ENCODE data around the gene GNAO1.

DNA sequence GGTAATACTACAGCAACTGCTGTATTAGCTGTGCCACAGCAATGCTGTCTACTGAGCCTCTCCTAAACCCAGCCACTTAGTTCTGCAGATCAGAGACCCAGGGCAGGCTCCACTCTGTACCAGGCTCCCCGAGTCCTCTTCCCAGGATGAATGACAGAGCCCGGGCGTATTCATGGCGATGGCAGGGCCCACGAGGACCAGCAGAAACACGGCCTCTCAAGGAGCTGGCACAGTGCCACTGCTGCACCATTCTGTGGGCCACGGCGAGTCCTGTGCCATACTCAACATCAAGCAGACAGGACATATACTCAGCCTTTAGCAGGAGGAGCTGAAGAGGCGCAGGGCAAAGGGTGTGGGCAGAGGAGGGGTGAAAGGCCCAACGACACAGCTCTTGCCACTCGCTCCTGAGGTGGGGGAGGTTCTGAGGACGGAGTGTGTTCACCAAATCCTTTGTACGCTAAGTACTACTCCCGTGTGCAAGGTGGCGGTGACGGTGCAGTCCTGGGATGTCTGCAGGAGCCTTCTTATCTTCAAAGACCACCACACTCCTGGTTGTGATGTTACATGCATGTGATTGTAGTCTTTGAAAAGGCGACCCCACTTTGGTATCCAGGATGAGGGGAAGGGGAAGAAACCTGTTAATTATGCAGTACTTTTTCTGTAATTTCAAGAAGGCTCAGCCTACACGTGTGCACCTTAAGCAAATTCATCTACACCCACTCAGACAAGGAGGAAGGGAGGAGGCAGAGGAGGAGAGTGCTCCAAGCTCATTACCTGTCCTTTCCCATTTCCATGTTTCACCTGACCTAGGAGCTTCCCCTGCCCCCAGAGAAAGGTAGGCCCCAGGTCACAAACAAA lies 136.0 kb downstream of the GNAO1 start:
- TF ChIP-seq, protein P1, sequence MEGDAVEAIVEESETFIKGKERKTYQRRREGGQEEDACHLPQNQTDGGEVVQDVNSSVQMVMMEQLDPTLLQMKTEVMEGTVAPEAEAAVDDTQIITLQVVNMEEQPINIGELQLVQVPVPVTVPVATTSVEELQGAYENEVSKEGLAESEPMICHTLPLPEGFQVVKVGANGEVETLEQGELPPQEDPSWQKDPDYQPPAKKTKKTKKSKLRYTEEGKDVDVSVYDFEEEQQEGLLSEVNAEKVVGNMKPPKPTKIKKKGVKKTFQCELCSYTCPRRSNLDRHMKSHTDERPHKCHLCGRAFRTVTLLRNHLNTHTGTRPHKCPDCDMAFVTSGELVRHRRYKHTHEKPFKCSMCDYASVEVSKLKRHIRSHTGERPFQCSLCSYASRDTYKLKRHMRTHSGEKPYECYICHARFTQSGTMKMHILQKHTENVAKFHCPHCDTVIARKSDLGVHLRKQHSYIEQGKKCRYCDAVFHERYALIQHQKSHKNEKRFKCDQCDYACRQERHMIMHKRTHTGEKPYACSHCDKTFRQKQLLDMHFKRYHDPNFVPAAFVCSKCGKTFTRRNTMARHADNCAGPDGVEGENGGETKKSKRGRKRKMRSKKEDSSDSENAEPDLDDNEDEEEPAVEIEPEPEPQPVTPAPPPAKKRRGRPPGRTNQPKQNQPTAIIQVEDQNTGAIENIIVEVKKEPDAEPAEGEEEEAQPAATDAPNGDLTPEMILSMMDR (conservative IDR thresholded peaks at IDR 0.05; ENCODE audit: low read depth, low read length), result no peak
- no peak for TF ChIP-seq EZH2 (IDR thresholded peaks at IDR 0.05; ENCODE audit: low read length, unreplicated experiment)

Measured in PC-3 (cell line).